Endothelial cell of umbilical vein (primary cell): ENCODE measurements around the gene CPNE1.

Source experiments
- CTCF ChIP-seq, 2 donors: IDR thresholded peaks; 1 replicate in 1 of 2; 2 replicates in 1 of 2; pipeline ENCODE4 v1.5.1; 2011; ENCODE audit warnings: low read length in 2 of 2, mild to moderate bottlenecking in 2 of 2, moderate library complexity in 2 of 2, control low read depth in 1 of 2, inconsistent platforms in 1 of 2, low read depth in 1 of 2; ENCODE audit not compliant: insufficient read depth in 1 of 2; ENCODE audit errors: extremely low read depth in 1 of 2
- EZH2 ChIP-seq: IDR thresholded peaks from 2 replicates; pipeline ENCODE4 v1.6.1; 2012; ENCODE audit warnings: borderline replicate concordance, low read depth, mild to moderate bottlenecking, moderate library complexity, low read length, inconsistent platforms; ENCODE audit not compliant: severe bottlenecking
- MAX ChIP-seq: IDR thresholded peaks from 2 replicates; pipeline ENCODE4 v1.6.1; 2011; ENCODE audit not compliant: insufficient read depth, insufficient read length
- POLR2A ChIP-seq: IDR thresholded peaks from 2 replicates; pipeline ENCODE4 v1.6.1; 2012; ENCODE audit warnings: low read depth, mild to moderate bottlenecking, control low read depth, low read length
- POLR2AphosphoS5 ChIP-seq: IDR thresholded peaks from 2 replicates; pipeline ENCODE4 v1.6.1; 2012; ENCODE audit warnings: low read depth, mild to moderate bottlenecking, control low read depth, low read length, moderate library complexity; ENCODE audit not compliant: insufficient read depth

GRCh38 chr20:35595456-35595855 lies 69.2 kb downstream of the CPNE1 start:
- no peak for TF ChIP-seq CTCF (IDR thresholded peaks at IDR 0.05; ENCODE audit: extremely low read depth in 1 of 2, insufficient read depth in 1 of 2, low read depth in 1 of 2, low read length in 2 of 2)
- no peak for TF ChIP-seq EZH2
- TF ChIP-seq POLR2AphosphoS5 = no peak
- TF ChIP-seq MAX = no peak
- TF ChIP-seq POLR2A = no peak
